GM20431 (cell line): ENCODE results near the gene PTPRH.

Source experiments
- in situ Hi-C: fragments of 300-500 bp; cut with MseI, MboI; formaldehyde crosslinking; loops from one replicate; pipeline ENCODE4 v1.15.0; 2020; ENCODE audit warnings: low sequenced_read_pairs; ENCODE audit not compliant: unreplicated experiment

Gene PTPRH

GRCh38 chr19:55136399-55137102, 72.8 kb downstream of the PTPRH start:
- in situ Hi-C loops = no loop called here

DNA sequence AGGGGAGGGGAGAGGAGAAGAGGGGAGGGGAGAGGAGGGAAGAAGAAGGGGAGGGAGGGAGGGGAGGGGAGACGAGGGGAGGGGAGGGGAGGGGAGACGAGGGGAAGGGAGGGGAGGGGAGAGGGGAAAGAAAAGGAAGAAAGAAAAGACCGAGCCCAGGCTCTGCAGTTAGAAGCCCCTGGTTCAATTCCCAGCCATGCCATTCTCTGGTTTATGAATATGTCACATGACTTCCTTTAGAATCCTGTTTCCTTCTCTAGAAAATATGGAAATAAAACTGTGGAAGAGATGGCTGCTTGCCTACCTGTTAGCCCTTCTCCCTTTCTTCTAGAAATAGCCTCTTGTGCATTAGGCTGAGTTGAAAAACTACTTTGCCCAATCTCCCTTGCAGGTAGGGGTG, 74.6 kb downstream of the PTPRH start:
- in situ Hi-C loops = no loop called here

- in situ Hi-C loops = no loop called here
Measured at GRCh38 chr19:55133639-55134444, 75.5 kb downstream of the PTPRH start.

GRCh38 chr19:55132453-55133129, 76.7 kb downstream of the PTPRH start:
- in situ Hi-C loops = no loop called here

- in situ Hi-C loops = no loop called here
Measured at GRCh38 chr19:55131421-55131820, 77.9 kb downstream of the PTPRH start.
